Frontal cortex (tissue), 4 donors: Measurements from ENCODE around the gene SMYD3. TPM values are rescaled to one million over a fixed set of nuclear protein-coding genes. Genes with fewer than 3 reads are reported as not detected.
A peak's percentile ranks its signal among the peaks of the same experiment; 100 is the strongest.

ENCODE experiments used
- DNase-seq, 2 donors: peaks; one replicate each; pipeline ENCODE4 v3.0.0; 2012; ENCODE audit warnings: low spot score in 2 of 2
- FAIRE-seq: peaks from 2 replicates; lab custom pipeline; 2012; peaks lifted over from hg19 to GRCh38; lab: Jason Lieb, UNC
- total RNA-seq: library from RNA; depleted of rRNA; stranded (reverse); fragments of >200 nt; gene quantifications from one replicate; pipeline ENCODE4 v1.2.3, GENCODE V29; 2014
- donor health status: control.
- donor health status: control.
- donor health status: control.

The SMYD3 gene
- total RNA-seq, 1 donor from 2014 or later = 32.2 TPM

GRCh38 chr1:246517391-246517790 lies 10.3 kb upstream of the SMYD3 start:
- DNase-seq = no peak
- no peak for FAIRE-seq

DNA sequence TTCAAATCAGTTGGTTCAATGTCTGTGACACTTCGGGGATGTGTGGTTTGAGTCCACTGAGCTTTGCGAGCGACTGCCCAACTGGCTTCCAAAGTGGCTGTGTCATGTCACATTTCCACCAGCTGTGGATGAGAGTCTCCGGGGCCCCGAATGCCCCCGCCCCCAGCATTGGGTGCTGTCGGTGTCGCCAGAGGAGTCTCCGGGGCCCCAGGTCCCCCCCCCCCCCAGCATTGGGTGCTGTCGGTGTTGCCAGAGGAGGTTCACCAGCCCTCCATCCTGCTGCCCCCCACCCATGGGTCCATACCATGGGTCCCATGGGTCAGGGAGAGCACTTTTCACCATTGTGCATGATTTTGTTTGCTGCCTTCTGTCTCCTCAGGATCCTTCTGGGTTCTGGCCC lies 9.0 kb upstream of the SMYD3 start:
- no peak for DNase-seq

GRCh38 chr1:246515390-246516005 lies 8.4 kb upstream of the SMYD3 start:
- no peak for DNase-seq
- no peak for FAIRE-seq

More for the DNA sequence above, 9.0 kb upstream of the SMYD3 start:
- no peak for FAIRE-seq

DNA sequence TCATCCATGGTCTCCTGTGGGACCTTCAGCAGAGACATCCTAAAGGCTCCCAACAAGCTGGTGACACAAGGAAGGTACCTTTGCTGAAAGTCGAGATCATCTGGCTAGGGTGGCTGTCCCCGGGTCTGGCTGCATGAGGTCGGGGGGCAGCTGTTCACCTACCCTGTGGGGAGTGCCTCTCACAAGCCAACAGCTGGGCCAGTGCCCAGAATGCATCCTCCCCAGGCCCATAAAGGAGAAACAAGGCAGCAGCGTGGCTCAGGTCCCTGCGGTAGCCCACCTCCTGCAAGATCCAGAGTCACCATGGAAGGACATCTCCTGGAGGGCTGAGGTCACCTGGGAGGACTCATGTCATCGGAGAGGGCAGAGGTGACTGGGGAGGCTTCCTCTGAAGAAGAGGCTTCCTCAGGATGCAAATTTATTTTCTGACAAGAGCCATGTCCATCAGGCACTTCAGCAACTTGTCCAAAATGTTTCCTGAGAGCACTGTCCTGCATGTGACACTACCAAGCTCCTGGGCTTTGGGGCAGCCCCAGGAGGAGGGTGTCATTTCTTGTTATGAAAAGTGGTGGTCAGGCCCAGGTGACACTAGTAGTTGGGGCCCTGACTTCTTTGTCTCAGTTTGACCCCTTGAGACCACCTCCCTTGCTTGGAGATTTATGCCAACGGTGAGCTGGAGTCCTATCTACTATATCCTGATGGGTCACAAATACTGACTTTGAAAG lies 6.7 kb upstream of the SMYD3 start:
- FAIRE-seq (no peak), DNase-seq (no peak)

DNA sequence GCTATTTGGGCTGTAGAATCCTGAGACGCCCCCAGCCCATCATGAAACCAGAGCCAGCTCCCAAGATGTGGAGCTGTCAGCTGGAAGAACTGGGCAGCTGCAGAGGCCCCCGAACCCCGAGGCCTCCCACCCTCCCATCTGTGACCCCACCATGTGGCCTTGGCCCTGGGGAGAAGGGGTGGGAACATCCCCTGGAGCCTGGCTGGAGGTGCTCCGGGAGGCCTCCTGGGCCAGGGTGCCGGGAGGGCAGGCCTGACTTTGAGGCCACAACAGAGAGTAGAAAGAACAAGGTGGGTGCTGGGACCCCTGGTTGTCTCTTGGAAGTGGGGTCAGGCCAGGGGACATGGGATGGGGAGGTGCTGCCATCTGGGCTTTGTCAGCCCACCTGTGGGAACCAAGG lies 6.0 kb upstream of the SMYD3 start:
- DNase-seq (no peak), FAIRE-seq (no peak)

GRCh38 chr1:246512635-246513034 lies 5.6 kb upstream of the SMYD3 start:
- DNase-seq (no peak), FAIRE-seq (no peak)

- no peak for FAIRE-seq
- DNase-seq = no peak
Observed at GRCh38 chr1:246512230-246512629, 5.2 kb upstream of the SMYD3 start.

DNA sequence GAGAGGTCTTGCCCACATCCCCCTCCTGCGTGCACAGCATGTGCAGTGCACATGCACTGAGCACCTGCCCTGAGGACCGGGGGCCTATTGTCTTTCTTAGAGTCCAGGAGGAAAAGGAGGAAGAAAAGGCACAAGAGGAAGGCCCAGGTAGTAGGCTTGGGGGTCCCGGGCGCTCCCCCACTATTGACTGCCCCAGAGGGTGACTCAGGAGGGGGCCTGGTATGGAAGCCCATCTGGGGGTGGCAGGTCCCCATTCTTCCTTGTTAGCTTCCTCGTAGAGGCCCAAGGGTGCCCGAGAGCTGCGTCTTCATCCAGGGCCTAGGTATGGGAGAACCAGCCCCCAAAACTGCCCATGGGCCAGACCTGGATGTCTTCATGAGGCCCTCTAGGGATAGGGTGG lies 4.1 kb upstream of the SMYD3 start:
- FAIRE-seq = no peak
- DNase-seq = no peak

GRCh38 chr1:246510147-246511030 lies 3.3 kb upstream of the SMYD3 start:
- DNase-seq = no peak
- no peak for FAIRE-seq

DNA sequence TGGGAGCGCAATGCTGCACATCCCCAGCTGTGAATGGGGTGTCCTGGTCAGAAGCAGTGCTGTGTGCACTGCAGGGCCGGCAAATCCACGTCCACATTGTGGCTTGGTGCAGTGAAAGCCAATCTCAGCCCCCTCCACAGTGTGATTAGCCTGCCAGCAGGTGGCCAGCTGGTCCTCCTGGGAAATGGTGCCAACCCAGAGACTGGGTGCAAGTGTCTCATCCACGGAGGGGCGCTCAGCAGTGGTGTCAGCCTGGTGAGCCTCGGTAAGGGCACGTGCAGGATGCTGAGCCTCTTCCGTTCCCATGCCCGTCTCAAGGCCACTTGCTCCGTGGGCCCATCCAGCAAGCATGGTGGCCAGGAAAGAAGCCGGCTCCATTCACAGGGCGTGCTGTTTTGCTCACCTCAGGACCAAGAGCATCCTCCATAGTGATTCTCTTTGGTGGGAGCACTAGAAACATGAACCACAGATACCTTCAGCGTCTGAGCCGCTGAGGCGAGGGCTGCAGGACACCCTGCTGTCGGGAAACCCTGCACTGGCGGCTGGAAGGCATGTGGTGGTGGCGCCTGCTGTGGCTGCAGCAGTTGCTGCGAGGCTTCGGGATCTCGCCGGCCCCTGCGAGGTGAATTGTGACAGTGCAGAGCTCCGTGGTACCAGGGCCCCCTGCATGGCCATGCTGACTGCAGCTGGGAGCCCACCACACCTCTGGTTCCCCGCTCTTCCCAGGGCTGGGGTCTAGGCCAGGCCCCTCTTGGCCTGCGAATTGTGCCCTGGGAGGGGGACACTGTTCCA lies 2.0 kb upstream of the SMYD3 start:
- no peak for FAIRE-seq
- no peak for DNase-seq

- FAIRE-seq = no peak
Observed at GRCh38 chr1:246506367-246506673, 759 bp downstream of the SMYD3 start.

DNA sequence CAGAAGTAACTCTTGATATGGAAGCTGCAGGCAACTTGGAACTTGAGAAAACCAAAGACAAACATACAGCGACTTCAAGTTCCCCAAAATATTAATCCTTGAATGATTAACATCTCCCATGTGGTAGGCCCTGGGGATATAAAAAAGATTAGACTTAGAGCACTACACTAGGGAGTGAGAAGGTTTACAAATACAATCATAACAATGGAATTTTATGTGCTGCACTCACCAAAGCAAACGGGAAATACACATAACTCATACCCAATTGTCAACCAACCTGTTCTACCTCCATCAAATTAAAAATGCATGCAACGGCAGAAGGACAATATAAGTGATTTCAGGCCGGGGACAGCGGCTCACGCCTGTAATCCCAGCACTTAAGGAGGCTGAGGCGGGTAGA lies 3.7 kb downstream of the SMYD3 start:
- DNase-seq (no peak), FAIRE-seq (no peak)

More at GRCh38 chr1:246506367-246506673, 759 bp downstream of the SMYD3 start:
- no peak for DNase-seq

GRCh38 chr1:246497331-246497915 lies 9.7 kb downstream of the SMYD3 start:
- FAIRE-seq = no peak

DNA sequence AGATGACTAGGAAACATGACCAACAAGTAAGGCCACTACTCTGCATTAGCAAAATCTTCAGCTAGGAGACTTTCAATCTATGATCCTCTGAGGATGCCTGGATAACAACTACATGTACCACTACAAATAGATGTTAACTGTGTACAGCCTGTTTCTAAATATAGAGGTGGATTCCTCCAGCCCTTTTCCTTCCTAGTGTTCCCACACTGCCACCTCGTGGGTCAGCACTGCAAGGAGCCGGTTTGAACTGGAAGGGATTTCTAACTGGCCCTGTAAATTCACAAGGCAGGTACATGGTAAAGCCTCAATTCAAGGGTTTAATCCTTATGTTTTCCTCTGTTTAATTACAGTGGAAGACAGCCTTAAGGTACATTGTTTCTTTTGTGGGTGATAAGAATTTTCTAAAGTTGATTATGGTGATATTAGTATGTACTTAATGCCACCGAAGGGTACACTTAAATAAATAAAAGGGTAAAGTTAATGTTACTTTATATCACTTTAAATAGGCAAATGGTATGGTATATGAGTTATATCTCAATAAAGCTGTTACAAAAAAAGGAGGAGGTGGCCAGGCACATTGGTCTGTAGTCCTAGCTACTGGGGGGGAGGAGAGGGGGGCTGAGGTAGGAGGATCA lies 14.4 kb downstream of the SMYD3 start:
- FAIRE-seq = no peak

More at GRCh38 chr1:246497331-246497915, 9.7 kb downstream of the SMYD3 start:
- DNase-seq = peak in 1 of 2 donors; percentile 44

DNA sequence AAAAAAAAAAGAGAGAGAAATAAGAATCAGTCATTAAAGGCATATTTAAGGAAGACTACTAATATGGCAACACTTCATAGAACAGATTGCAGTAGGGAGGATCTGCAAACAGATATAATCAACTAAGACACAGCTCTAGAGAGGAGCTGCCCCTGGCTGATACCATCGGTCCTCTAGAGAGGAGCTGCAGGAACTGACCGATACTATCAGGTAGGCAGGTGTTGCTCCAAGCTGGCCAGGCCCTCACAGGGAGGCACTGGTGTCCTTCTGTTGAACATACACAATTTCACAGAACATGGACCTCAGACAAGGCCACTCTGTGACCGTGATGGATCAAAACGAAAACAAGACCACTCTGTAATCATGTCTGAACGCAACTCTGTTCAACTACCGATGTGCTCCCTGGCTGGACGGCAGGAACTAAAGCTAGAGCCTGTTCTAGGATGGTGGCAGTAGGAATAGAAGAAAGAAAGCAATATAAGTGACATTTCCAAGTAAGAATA lies 15.5 kb downstream of the SMYD3 start:
- DNase-seq = no peak
- FAIRE-seq = no peak

More for the DNA sequence above, 14.4 kb downstream of the SMYD3 start:
- DNase-seq = peak in 1 of 2 donors; percentile 68

DNA sequence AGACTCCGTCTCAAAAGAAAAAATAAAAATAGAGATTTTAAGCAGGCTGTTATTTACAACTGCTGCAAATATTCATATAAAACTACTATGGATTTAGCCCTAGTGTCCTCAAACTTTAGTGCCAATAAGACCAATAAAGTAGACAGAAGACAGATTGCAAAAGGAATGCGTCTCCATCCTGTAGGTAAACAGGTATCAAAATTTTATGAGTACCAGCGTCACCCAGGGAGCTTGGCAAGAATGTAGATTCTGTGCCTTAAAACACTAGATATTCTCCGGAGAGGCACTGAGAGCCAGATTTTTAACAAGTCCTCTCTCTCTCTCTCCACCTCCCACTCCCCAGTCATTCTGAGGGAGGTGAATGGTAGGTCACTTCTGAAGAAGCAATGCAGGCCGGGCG lies 18.4 kb downstream of the SMYD3 start:
- FAIRE-seq (no peak), DNase-seq (no peak)

GRCh38 chr1:246483569-246483933 lies 23.5 kb downstream of the SMYD3 start:
- DNase-seq (no peak), FAIRE-seq (no peak)

GRCh38 chr1:246482805-246483568 lies 24.1 kb downstream of the SMYD3 start:
- DNase-seq (no peak), FAIRE-seq (no peak)
